SK-N-MC (cell line): Measurements from ENCODE around the gene ECE1.
A peak's percentile ranks its signal among the peaks of the same experiment; 100 is the strongest.

Experiments used
- DNase-seq: peaks from one replicate; pipeline ENCODE4 v3.0.0-alpha.2; 2011; ENCODE audit warnings: low read depth, low spot score
- H3K27ac ChIP-seq: fragments of 200-600 bp; sonication (generic); 2 replicates; pipeline ENCODE4 v1.5.1; 2016; ENCODE audit warnings: mixed run types
- H3K36me3 ChIP-seq: fragments of 200-600 bp; sonication (generic); 2 replicates; pipeline ENCODE4 v1.6.1; 2017; ENCODE audit warnings: antibody characterized with exemption, low read length, mixed read lengths; ENCODE audit not compliant: insufficient read depth
- H3K4me3 ChIP-seq: fragments of 200-600 bp; sonication (generic); 2 replicates; pipeline ENCODE4 v1.5.1; 2016
- H3K9ac ChIP-seq: fragments of 200-600 bp; sonication (generic); 2 replicates; pipeline ENCODE4 v1.8.0; 2017; ENCODE audit warnings: mixed run types, mixed read lengths; ENCODE audit not compliant: insufficient read length
- H3K9me3 ChIP-seq: fragments of 200-600 bp; sonication (generic); 2 replicates; pipeline ENCODE4 v1.6.1; 2017; ENCODE audit warnings: low read depth, mild to moderate bottlenecking, antibody characterized with exemption, low read length, moderate library complexity, mixed read lengths
- EZH2 ChIP-seq: fragments of 200-600 bp; sonication (generic); IDR thresholded peaks from one replicate; pipeline ENCODE4 v1.6.1; 2017; ENCODE audit warnings: antibody characterized with exemption
- FOXP2 ChIP-seq: optimal IDR thresholded peaks from 2 replicates; pipeline ENCODE3; 2011; ENCODE audit warnings: mild to moderate bottlenecking, moderate library complexity; ENCODE audit not compliant: insufficient read depth; ENCODE audit errors: extremely low read length, control extremely low read depth
- POLR2AphosphoS5 ChIP-seq: IDR thresholded peaks from 2 replicates; pipeline ENCODE4 v1.6.1; 2012; ENCODE audit warnings: mild to moderate bottlenecking, low read depth, low read length, borderline replicate concordance

ECE1 gene

GRCh38 chr1:21327566-21328323 is 37.5 kb upstream of the ECE1 start:
- no peak overlapping the region for H3K27ac ChIP-seq
- H3K4me3 ChIP-seq: no peak overlapping the region
- DNase-seq: no peak
- H3K9ac ChIP-seq: no peak overlapping the region
- no peaks in the 10 kb centered on the region for H3K36me3 ChIP-seq
- TF ChIP-seq EZH2 (no peak), FOXP2 (no peak), POLR2AphosphoS5 (no peak)
- no peaks in the 10 kb centered on the region for H3K9me3 ChIP-seq

- H3K27ac ChIP-seq: no peak overlapping the region
- H3K9ac ChIP-seq: no peak overlapping the region
- DNase-seq: no peak
Observed at GRCh38 chr1:21326861-21327344, 36.6 kb upstream of the ECE1 start.

GRCh38 chr1:21325731-21326387 is 35.6 kb upstream of the ECE1 start:
- DNase-seq: no peak
- Histone ChIP-seq H3K4me3 (no peak overlapping the region), H3K9ac (no peak overlapping the region), H3K36me3 (no peaks in the 10 kb centered on the region), H3K9me3 (no peaks in the 10 kb centered on the region), H3K27ac (no peak overlapping the region)
- no peak for TF ChIP-seq FOXP2
- no peak for TF ChIP-seq EZH2
- TF ChIP-seq POLR2AphosphoS5: no peak

More at GRCh38 chr1:21326861-21327344, 36.6 kb upstream of the ECE1 start:
- no peaks in the 10 kb centered on the region for H3K9me3 ChIP-seq
- H3K4me3 ChIP-seq: no peak overlapping the region
- TF ChIP-seq EZH2 (no peak), FOXP2 (no peak), POLR2AphosphoS5 (no peak)
- H3K36me3 ChIP-seq: no peaks in the 10 kb centered on the region

- Histone ChIP-seq H3K36me3 (no peaks in the 10 kb centered on the region), H3K27ac (peak overlapping the region; percentile 62; the same call in 1 of the 2 replicates), H3K9me3 (no peaks in the 10 kb centered on the region), H3K4me3 (no peak overlapping the region), H3K9ac (no peak overlapping the region)
- no peak for DNase-seq
- TF ChIP-seq FOXP2: no peak
- no peak for TF ChIP-seq POLR2AphosphoS5
- TF ChIP-seq EZH2: no peak
Observed at GRCh38 chr1:21325231-21325718, 35.0 kb upstream of the ECE1 start.

- Histone ChIP-seq H3K36me3 (no peaks in the 10 kb centered on the region), H3K9me3 (no peaks in the 10 kb centered on the region), H3K9ac (peak overlapping the region; percentile 15), H3K4me3 (no peak overlapping the region; the same call in 1 of the 2 replicates), H3K27ac (peak overlapping the region; percentile 62)
- no peak for DNase-seq
- TF ChIP-seq FOXP2 (no peak), EZH2 (no peak), POLR2AphosphoS5 (no peak)
Observed at GRCh38 chr1:21324368-21325141, 34.3 kb upstream of the ECE1 start.

- DNase-seq: no peak
- Histone ChIP-seq H3K9ac (no peak overlapping the region), H3K27ac (peak overlapping the region; percentile 72), H3K36me3 (no peaks in the 10 kb centered on the region), H3K9me3 (no peaks in the 10 kb centered on the region), H3K4me3 (peak overlapping the region; percentile 42; the same call in 1 of the 2 replicates)
- TF ChIP-seq POLR2AphosphoS5 (no peak), FOXP2 (no peak), EZH2 (no peak)
Observed at GRCh38 chr1:21323091-21323490, 32.8 kb upstream of the ECE1 start.

- Histone ChIP-seq H3K27ac (peak overlapping the region; percentile 72), H3K36me3 (no peaks in the 10 kb centered on the region), H3K9ac (no peak overlapping the region), H3K9me3 (no peaks in the 10 kb centered on the region), H3K4me3 (peak overlapping the region; percentile 42; the same call in 1 of the 2 replicates)
- TF ChIP-seq EZH2: no peak
- TF ChIP-seq POLR2AphosphoS5: no peak
- TF ChIP-seq FOXP2: no peak
- DNase-seq: no peak
Observed at GRCh38 chr1:21322681-21323016, 32.4 kb upstream of the ECE1 start.

GRCh38 chr1:21321963-21322680 is 31.9 kb upstream of the ECE1 start:
- Histone ChIP-seq H3K4me3 (no peak overlapping the region), H3K9me3 (no peaks in the 10 kb centered on the region), H3K36me3 (no peaks in the 10 kb centered on the region), H3K9ac (no peak overlapping the region), H3K27ac (peak overlapping the region; percentile 72)
- DNase-seq: no peak
- TF ChIP-seq POLR2AphosphoS5: no peak
- no peak for TF ChIP-seq FOXP2
- TF ChIP-seq EZH2: no peak
